ENCODE data around the gene NDOR1.
A peak's percentile ranks its signal among the peaks of the same experiment; 100 is the strongest.

NDOR1 gene

GRCh38 chr9:137183980-137184595 lies 21.4 kb upstream of the NDOR1 start:
- DNase-seq = no peak

- no peak for DNase-seq
Measured at GRCh38 chr9:137184881-137185660, 20.4 kb upstream of the NDOR1 start.

- no peak for DNase-seq
Measured at GRCh38 chr9:137185921-137186320, 19.6 kb upstream of the NDOR1 start.

- DNase-seq = no peak
Measured at GRCh38 chr9:137186385-137186784, 19.1 kb upstream of the NDOR1 start.

GRCh38 chr9:137187386-137187785 lies 18.1 kb upstream of the NDOR1 start:
- no peak for DNase-seq

GRCh38 chr9:137188086-137188489 lies 17.4 kb upstream of the NDOR1 start:
- no peak for DNase-seq

GRCh38 chr9:137188490-137189296 lies 16.8 kb upstream of the NDOR1 start, which contains the start of the genes ANAPC2 and SSNA1:
Gene ANAPC2, minus strand, starts transcription at chr9:137188560. Its CDS starts 28 bp downstream, at chr9:137188532.
Gene SSNA1, plus strand, starts transcription at chr9:137188676. Its CDS starts 51 bp downstream, at chr9:137188727.
- peak; percentile 84 to 89 for DNase-seq

- DNase-seq = no peak
Measured at GRCh38 chr9:137189297-137190295, 15.9 kb upstream of the NDOR1 start.

GRCh38 chr9:137190315-137190856 lies 15.1 kb upstream of the NDOR1 start:
- DNase-seq = no peak

- DNase-seq = no peak
Measured at GRCh38 chr9:137191245-137191644, 14.3 kb upstream of the NDOR1 start.

- peak; percentile 57 to 74 for DNase-seq
Measured at GRCh38 chr9:137191691-137192447, 13.6 kb upstream of the NDOR1 start.

GRCh38 chr9:137192448-137192780 lies 13.1 kb upstream of the NDOR1 start:
- DNase-seq = no peak

GRCh38 chr9:137192859-137193258 lies 12.6 kb upstream of the NDOR1 start:
- DNase-seq = no peak

- DNase-seq = no peak
Measured at GRCh38 chr9:137193771-137194170, 11.7 kb upstream of the NDOR1 start.

GRCh38 chr9:137194388-137194787 lies 11.1 kb upstream of the NDOR1 start:
- DNase-seq = peak; percentile 86 to 93

GRCh38 chr9:137194909-137195308 lies 10.6 kb upstream of the NDOR1 start:
- DNase-seq = no peak

GRCh38 chr9:137195525-137196220 lies 9.8 kb upstream of the NDOR1 start:
- DNase-seq = no peak

- DNase-seq = no peak
Measured at GRCh38 chr9:137198051-137198901, 7.2 kb upstream of the NDOR1 start.

GRCh38 chr9:137198902-137199283 lies 6.6 kb upstream of the NDOR1 start:
- no peak for DNase-seq

Data from hippocampal formation (tissue), 2 donors.